Ovary (tissue), 3 donors: ENCODE data around the gene GTF3C4.

Source experiments
- CTCF ChIP-seq, 3 donors: fragments of 450-650 bp in 2 of 3; fragments of 200-600 bp in 1 of 3; IDR thresholded peaks; one replicate each; pipeline versions ENCODE4 v1.5.1 to v1.8.0; 2016 to 2022; ENCODE audit warnings: antibody characterized with exemption in 3 of 3, mild to moderate bottlenecking in 1 of 3
- EP300 ChIP-seq: sonication (generic); formaldehyde crosslinking; IDR thresholded peaks from one replicate; pipeline ENCODE4 v1.6.1; 2017; ENCODE audit warnings: antibody characterized with exemption
- POLR2A ChIP-seq: fragments of 450-650 bp; IDR thresholded peaks from one replicate; pipeline ENCODE4 v1.6.1; 2017; ENCODE audit warnings: antibody characterized with exemption, mild to moderate bottlenecking, moderate library complexity
- donor health status: DM: no; HTN: no; CAD: no.

GRCh38 chr9:132632413-132633129, 37.7 kb upstream of the GTF3C4 start:
- TF ChIP-seq CTCF (IDR thresholded peaks at IDR 0.05) (no peak), POLR2A (no peak), EP300 (no peak)
